T1000 (cell line): Measurements from ENCODE around the gene R3HDM1.
"Not testable (repeated sequence)": the region's sequence is repeated elsewhere in the genome, so short reads cannot be mapped to it uniquely, and the experiment has no call there.

Experiments
- DNase-seq: peaks from one replicate; lab custom pipeline; 2025; ENCODE audit warnings: mixed read lengths; lab: John Stamatoyannopoulos, UW

Gene R3HDM1

DNA sequence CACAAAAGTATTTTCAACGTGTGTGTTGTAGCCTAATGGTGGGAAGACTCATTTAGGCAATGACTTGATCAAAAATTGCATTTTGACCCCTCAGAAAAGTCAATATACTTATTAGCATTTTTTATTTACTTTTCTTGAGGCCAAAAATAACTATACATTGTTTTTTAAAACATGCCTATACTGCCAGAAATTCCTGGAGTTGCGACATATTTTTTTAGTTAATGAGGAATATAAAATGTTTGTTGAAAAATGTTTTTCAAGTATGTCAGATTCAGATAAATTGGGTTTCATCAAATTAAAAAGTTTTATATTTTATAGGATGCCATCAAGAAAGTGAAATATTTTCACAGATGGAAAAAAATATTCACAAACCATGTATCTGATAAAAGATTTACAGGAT, 39.6 kb downstream of the R3HDM1 start:
- no peak for DNase-seq

GRCh38 chr2:135573620-135574019, 42.3 kb downstream of the R3HDM1 start:
- DNase-seq = no peak

GRCh38 chr2:135581282-135581681, 50.0 kb downstream of the R3HDM1 start:
- DNase-seq = no peak

DNA sequence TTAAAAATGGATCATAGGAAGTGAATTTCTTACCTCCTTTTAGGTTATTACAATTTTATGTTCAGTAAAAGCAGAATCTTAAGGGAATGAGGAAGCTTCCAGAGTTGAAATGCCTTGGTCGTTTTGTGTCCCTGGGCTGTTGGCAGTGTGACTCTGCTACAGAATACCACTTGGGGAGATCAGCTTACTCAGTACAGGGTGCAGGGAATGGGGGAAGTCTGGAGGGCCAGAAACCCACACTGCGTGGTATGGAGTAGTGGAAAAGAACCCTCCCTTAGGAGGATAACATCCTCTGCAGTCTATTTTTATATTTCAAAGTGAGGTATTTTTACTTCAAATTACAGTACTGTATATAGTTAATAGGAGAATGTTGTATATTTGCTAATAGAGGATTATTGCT, 51.1 kb downstream of the R3HDM1 start:
- no peak for DNase-seq

DNA sequence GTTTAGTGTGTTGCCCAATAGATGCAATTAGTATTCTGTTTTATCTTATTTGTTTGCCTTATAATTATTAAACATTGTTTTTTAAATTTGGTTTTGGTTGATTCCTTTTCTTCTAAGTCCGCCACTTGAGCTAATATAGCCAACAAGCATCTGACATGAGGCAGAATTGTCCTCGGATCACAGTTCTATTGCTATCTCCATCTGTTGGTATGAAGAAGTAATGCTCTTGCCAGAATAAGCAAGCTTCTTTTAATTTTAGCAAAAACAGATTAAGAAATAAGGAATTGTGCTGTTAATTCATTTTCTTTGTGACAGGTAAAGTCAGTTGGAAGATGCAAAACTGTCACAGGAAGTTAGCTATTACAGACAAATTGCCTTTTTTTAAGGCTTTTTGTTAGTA, 54.3 kb downstream of the R3HDM1 start:
- no peak for DNase-seq

DNA sequence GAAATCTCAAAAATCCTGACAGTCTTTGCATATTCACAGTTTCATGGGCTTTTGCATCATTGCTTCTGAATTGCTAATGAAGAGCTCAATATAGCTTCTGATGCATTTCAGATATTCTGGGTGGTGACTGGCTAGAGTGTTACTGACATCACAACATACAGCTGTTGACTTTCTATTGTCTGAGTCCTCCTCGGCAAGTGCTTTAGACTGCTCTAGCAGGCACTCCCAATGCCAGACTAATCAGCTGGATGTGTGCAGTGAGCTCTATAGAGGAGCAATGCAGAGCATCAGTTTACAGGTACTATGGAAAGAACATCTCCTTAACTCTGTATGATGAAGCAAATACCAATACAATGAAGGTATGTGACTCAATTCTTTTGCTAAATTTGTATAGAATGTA, 54.9 kb downstream of the R3HDM1 start:
- DNase-seq = no peak

DNA sequence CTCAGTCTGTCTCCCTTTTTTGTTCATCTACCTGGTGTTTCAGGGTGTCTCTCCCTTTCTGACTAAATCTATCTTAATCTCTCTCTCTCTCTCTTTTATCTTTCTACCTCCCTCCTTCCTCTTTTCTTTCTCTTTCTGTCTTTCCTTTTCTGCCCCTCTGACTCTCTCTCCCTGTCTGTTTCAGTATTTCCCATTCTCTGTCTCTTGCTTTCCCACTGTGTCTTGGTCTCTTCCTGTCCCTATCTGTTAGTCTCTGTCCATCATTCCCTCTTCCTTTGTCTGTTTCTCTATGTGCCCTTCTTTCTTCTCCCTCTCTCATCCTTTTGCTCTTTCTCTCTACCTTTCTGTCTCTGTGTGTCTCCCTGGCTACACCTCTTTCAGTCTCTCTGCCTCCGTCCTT, 56.7 kb downstream of the R3HDM1 start:
- no peak for DNase-seq

DNA sequence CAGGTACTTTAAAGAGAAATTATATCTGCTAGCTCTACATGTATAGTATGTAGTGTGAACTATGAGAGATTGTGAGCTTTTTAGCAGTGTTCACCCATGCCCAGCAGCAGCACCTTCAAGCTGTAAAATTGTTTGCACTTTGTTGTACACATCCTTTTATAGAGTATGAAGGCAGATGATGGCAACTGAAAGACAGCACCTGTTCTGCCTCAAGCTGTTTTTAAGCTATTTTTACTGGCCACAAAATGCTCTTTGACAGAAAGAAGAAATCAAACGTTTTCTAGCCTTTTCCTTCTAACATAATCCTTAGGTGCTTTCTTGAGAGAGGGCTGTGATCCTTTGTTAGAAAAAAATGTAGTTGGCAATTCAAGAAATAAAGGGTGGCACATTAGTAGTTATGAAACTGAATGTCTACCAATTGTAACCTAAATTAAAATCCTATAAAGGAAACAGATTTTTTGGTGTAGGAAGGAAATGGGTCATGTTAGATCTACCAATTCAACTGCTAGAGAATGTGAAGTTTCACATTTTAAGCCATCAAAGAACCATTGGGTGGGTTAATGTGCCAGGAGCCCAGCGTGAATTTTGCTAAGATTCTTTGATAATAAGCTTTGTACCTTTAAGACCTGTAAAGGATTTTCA, 59.5 kb downstream of the R3HDM1 start:
- no peak for DNase-seq

DNA sequence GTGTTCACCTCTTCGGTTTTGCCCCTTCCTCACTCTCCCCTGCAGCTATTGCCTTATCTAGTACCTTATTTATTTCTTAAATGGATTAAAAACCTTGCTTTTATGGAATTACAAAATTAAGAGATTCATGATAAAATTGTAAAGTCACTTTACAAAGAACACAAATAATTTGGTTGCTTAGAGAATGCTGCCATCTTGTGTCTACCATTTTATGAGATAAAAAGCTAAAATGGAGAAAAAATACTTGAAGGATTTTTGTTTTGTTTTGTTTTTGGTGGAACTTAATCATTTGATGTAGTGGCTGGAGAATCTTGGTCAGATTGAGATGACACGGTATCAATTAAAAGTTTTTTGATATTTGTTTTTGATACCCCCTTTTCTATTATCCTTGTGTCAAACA, 69.6 kb downstream of the R3HDM1 start:
- no peak for DNase-seq

DNA sequence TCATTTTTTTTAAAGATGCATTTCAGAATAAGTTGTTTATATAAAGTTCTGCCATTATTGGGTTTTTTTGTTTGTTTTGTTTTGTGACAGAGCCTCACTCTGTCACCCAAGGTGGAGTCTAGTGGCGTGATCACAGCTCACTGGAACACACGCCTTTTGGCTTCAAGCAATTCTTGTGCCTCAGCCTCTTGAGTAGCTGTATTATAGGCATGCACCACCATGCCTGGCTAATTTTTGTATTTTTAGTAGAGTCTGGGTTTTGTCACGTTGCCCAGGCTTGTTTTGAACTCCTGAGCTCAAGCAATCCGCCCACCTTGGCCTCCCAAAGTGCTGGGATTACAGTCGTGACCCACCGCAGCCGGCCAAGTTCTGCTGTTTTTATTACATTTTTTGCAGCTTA, 72.3 kb downstream of the R3HDM1 start:
- DNase-seq = no peak

- no peak for DNase-seq
Observed at GRCh38 chr2:135607561-135607960, 76.3 kb downstream of the R3HDM1 start.

- no peak for DNase-seq
Observed at GRCh38 chr2:135612319-135612718, 81.0 kb downstream of the R3HDM1 start.

GRCh38 chr2:135615404-135615803, 84.1 kb downstream of the R3HDM1 start:
- DNase-seq = no peak

- DNase-seq = no peak
Observed at GRCh38 chr2:135617501-135618015, 86.3 kb downstream of the R3HDM1 start.

- no peak for DNase-seq
Observed at GRCh38 chr2:135620198-135620597, 88.9 kb downstream of the R3HDM1 start.

- DNase-seq = no peak
Observed at GRCh38 chr2:135629520-135629919, 98.2 kb downstream of the R3HDM1 start.

DNA sequence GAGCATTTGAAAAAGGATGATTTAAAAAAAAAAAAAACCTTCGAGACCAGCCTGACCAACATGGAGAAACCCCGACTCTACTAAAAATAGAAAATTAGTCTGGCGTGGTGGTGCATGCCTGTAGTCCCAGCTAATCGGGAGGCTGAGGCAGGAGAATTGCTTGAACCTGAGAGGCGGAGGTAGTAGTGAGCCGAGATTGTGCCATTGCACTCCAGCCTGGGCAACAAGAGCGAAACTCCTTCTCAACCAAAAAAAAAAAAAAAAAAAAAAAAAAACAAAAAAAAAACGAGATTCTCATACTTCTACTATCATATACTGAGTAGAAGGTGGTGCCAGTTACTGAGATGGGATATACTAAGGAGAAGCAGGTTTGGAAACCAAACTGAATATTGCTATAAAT, 98.8 kb downstream of the R3HDM1 start:
- DNase-seq = not testable (repeated sequence)

- no peak for DNase-seq
Observed at GRCh38 chr2:135630488-135630887, 99.2 kb downstream of the R3HDM1 start.

- no peak for DNase-seq
Observed at GRCh38 chr2:135633582-135633981, 102.3 kb downstream of the R3HDM1 start.

DNA sequence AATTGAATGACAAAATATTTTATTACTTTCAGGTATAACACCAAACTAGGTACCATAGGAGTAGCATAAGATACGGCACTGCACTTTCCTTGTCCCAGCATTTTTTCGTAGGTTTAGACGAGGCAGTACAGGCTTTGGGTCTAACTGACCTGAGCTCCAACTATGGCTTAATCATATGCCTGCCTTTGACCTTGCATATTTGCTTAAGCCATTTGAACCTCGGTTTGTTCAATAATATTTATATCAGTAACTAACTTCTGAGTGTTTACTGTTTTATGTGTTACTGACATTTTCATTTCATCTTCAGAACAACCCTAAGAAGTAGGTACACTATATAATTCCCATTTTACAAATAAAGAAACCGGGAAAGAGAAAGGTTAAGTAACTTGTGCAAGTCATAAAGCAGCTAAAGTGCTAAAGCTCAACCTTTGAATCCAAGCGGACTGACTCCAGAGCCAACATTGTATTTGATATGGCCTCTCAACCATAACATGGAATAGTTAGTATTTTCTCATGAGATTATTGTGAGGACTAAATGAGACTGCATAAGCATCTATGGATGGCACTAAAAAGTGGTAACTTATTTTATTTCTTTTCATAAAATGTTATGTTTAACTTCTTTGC, 104.0 kb downstream of the R3HDM1 start:
- no peak for DNase-seq

DNA sequence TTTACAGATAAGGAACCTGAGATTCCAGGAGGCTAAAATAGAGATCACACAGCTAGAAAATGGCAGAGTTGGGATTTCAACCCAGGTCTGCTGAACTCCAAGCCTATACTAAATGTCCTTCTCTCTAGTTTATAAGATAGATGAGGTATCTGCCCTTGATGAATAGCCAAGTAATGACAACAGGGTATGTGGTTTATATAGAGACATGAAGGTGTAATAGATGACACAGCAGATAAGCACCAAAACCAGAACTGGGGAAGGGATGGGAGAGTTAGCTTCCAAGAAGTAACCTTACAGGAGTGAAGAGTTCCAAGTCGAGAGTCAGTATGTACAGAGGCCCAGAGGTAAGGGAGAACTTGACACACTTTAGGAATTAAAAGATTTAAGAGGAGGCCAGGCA, 105.7 kb downstream of the R3HDM1 start:
- no peak for DNase-seq

- DNase-seq = no peak
Observed at GRCh38 chr2:135637456-135638087, 106.3 kb downstream of the R3HDM1 start.

GRCh38 chr2:135638825-135639224, 107.5 kb downstream of the R3HDM1 start:
- DNase-seq = no peak
